Mesothelial cell of epicardium (in vitro differentiated cells): ENCODE data around the gene S100B. TPM values are rescaled to one million over a fixed set of nuclear protein-coding genes. Genes with fewer than 3 reads are reported as not detected.

Experiments
- DNase-seq, 2 experiments: peaks; one replicate each; pipeline ENCODE4 v3.0.0; 2021; ENCODE audit warnings: low spot score in 2 of 2; ENCODE audit not compliant: unreplicated experiment in 2 of 2
- H3K27ac Mint-ChIP-seq: 2 replicates; pipeline ENCODE4 v1.8.0; 2021; ENCODE audit warnings: mixed read lengths
- H3K27me3 Mint-ChIP-seq: 2 replicates; pipeline ENCODE4 v1.8.0; 2021; ENCODE audit warnings: low read depth, mixed read lengths
- H3K36me3 Mint-ChIP-seq: 2 replicates; pipeline ENCODE4 v1.8.0; 2021; ENCODE audit warnings: mixed read lengths
- H3K4me1 Mint-ChIP-seq: 2 replicates; pipeline ENCODE4 v1.8.0; 2021; ENCODE audit warnings: mixed read lengths
- H3K4me3 Mint-ChIP-seq: 2 replicates; pipeline ENCODE4 v1.8.0; 2021; ENCODE audit warnings: mild to moderate bottlenecking, moderate library complexity, mixed read lengths
- H3K9me3 Mint-ChIP-seq: 2 replicates; pipeline ENCODE4 v1.8.0; 2021; ENCODE audit warnings: mixed read lengths
- CTCF ChIP-seq: fragments of 200-600 bp; sonication (generic); IDR thresholded peaks from one replicate; pipeline ENCODE4 v1.5.0; 2021; ENCODE audit warnings: antibody characterized with exemption; ENCODE audit not compliant: unreplicated experiment
- total RNA-seq: library from RNA; stranded (reverse); gene quantifications from 3 replicates; pipeline ENCODE4 v1.2.1, GENCODE V29; 2021

S100B gene
- total RNA-seq, 1 donor from 2014 or later = 0.27 TPM

GRCh38 chr21:46562964-46563607, 41.8 kb downstream of the S100B start:
- TF ChIP-seq CTCF = no peak
- Mint-ChIP-seq H3K36me3 (peaks cover 43% of the 10 kb centered on the region), H3K27ac (no peak overlapping the region), H3K9me3 (no peaks in the 10 kb centered on the region), H3K27me3 (no peaks in the 10 kb centered on the region), H3K4me1 (no peaks in the 10 kb centered on the region), H3K4me3 (no peak overlapping the region)
- DNase-seq = no peak

GRCh38 chr21:46562472-46562871, 42.4 kb downstream of the S100B start:
- Mint-ChIP-seq H3K36me3 (peaks cover 38% of the 10 kb centered on the region), H3K27ac (no peak overlapping the region), H3K4me3 (no peak overlapping the region), H3K4me1 (no peaks in the 10 kb centered on the region), H3K27me3 (no peaks in the 10 kb centered on the region), H3K9me3 (no peaks in the 10 kb centered on the region)
- no peak for TF ChIP-seq CTCF
- no peak for DNase-seq

GRCh38 chr21:46561445-46562090, 43.3 kb downstream of the S100B start:
- H3K36me3 Mint-ChIP-seq = peaks cover 33% of the 10 kb centered on the region
- no peak overlapping the region for H3K27ac Mint-ChIP-seq
- no peaks in the 10 kb centered on the region for H3K9me3 Mint-ChIP-seq
- no peak for DNase-seq
- H3K4me1 Mint-ChIP-seq = no peaks in the 10 kb centered on the region
- H3K27me3 Mint-ChIP-seq = no peaks in the 10 kb centered on the region
- no peak for TF ChIP-seq CTCF
- H3K4me3 Mint-ChIP-seq = no peak overlapping the region

- H3K27me3 Mint-ChIP-seq = no peaks in the 10 kb centered on the region
- DNase-seq = no peak
- TF ChIP-seq CTCF = no peak
- no peak overlapping the region for H3K27ac Mint-ChIP-seq
- H3K4me1 Mint-ChIP-seq = no peaks in the 10 kb centered on the region
- H3K4me3 Mint-ChIP-seq = no peak overlapping the region
- peaks cover 34% of the 10 kb centered on the region for H3K36me3 Mint-ChIP-seq
- no peaks in the 10 kb centered on the region for H3K9me3 Mint-ChIP-seq
These were observed 44.1 kb downstream of the S100B start for GRCh38 chr21:46560568-46561444.

GRCh38 chr21:46559291-46559983, 45.4 kb downstream of the S100B start:
- Mint-ChIP-seq H3K4me3 (no peak overlapping the region), H3K27me3 (no peaks in the 10 kb centered on the region), H3K36me3 (peaks cover 33% of the 10 kb centered on the region), H3K27ac (no peak overlapping the region), H3K4me1 (no peaks in the 10 kb centered on the region), H3K9me3 (no peaks in the 10 kb centered on the region)
- no peak for DNase-seq
- TF ChIP-seq CTCF = no peak
